Activated CD8-positive, alpha-beta memory T cell treated with anti-CD3 and anti-CD28 coated beads, Interleukin-2, amount 10 ng/mL, durations not matched to agents 7 days and 5 days (primary cell): Measurements from ENCODE around the gene PADI2. TPM values are rescaled to one million over a fixed set of nuclear protein-coding genes. Genes with fewer than 3 reads are reported as not detected.

Source experiments
- ATAC-seq: fragments of 150-1000 bp; cut with Tn5 transposase; one replicate; pipeline ENCODE4 v1.10.0; 2021; ENCODE audit warnings: moderate library complexity
- CTCF ChIA-PET: fragments of 350-600 bp; sonication (Branson Sonifier 250); formaldehyde crosslinking; loops from one replicate; lab custom pipeline; 2021; ENCODE audit warnings: antibody characterized with exemption; lab: Charles Lee
- DNase-seq: peaks from one replicate; pipeline ENCODE4 v3.0.0-alpha.2; 2020
- H3K27ac Mint-ChIP-seq: one replicate; pipeline ENCODE4 v1.8.0; 2021; ENCODE audit warnings: mild to moderate bottlenecking, mixed read lengths
- H3K27me3 Mint-ChIP-seq: one replicate; pipeline ENCODE4 v1.8.0; 2021; ENCODE audit warnings: mixed read lengths
- H3K36me3 Mint-ChIP-seq: one replicate; pipeline ENCODE4 v1.8.0; 2021; ENCODE audit warnings: mild to moderate bottlenecking, mixed read lengths
- H3K4me1 Mint-ChIP-seq: one replicate; pipeline ENCODE4 v1.8.0; 2021; ENCODE audit warnings: mixed read lengths
- H3K4me3 Mint-ChIP-seq: one replicate; pipeline ENCODE4 v1.8.0; 2021; ENCODE audit warnings: mild to moderate bottlenecking, moderate library complexity, mixed read lengths
- H3K9me3 Mint-ChIP-seq: one replicate; pipeline ENCODE4 v1.8.0; 2022; ENCODE audit warnings: low read depth, mixed read lengths
- total RNA-seq, 2 experiments: library from RNA; stranded (reverse); gene quantifications; one replicate each; pipeline ENCODE4 v1.2.3, GENCODE V29; 2021

Gene PADI2
- total RNA-seq, 2 experiments from 2014 or later: 0.09 to 0.23 TPM

DNA sequence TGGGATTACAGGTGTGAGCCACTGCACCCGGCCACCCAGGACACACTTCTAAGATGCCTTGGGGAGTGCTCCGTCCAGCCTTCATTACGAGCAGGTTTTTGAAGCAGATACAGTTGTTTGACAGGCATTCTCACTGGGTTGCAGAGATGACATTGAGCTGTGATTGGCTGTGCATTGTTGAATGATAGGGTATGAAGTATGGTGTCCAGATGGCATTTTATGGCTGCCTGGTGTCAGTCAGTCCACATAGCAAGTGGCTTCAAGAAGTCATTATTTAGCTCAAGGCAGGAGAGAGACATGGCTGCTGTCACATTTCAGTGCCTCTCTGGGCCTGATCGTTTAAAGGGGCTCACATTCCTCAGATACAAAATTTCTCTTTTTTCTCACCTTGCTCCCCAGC, 14.8 kb upstream of the PADI2 start:
- DNase-seq: no peak
- Mint-ChIP-seq H3K27ac (no peak overlapping the region), H3K36me3 (no peaks in the 10 kb centered on the region), H3K4me3 (no peak overlapping the region), H3K4me1 (no peaks in the 10 kb centered on the region), H3K9me3 (no peaks in the 10 kb centered on the region), H3K27me3 (peaks cover 16% of the 10 kb centered on the region)
- CTCF ChIA-PET: interaction anchor here (0.6 to 1.9 kb wide), 3 partner anchors 83 to 908 kb away, joined by 3 to 6 read pairs (median 3); no protein-coding TSS in a partner anchor
- ATAC-seq: no peak

DNA sequence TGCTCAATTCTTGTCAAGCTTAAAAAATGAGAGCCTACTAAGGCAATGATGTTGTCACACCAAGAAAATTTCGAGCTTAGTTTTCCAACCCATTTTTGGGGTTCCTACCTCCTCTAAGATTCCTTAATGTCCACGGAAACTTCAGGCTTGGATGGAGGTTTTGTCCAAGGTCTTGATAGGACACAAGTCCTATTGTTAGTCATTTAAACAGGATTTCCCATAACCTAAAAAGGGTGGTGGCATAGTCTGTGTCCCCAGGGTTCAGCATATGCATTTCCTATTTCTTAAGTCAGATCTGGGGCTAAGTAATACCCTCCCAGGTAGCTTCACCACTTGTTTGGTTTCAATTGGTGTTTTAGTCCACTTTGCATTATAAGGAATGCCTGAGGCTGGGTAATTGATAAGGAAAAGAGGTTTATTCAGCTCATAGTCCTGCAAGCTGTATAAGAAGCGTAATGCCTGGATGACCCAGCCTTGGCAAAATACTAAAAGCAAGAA, 10.9 kb upstream of the PADI2 start:
- H3K4me3 Mint-ChIP-seq: no peak overlapping the region
- H3K27me3 Mint-ChIP-seq: peaks cover 17% of the 10 kb centered on the region
- CTCF ChIA-PET: interaction anchor here (10.1 kb wide), 1 partner anchor 106 kb away, joined by 157 read pairs; no protein-coding TSS in a partner anchor
- no peaks in the 10 kb centered on the region for H3K36me3 Mint-ChIP-seq
- ATAC-seq (no peak), DNase-seq (no peak)
- H3K4me1 Mint-ChIP-seq: no peaks in the 10 kb centered on the region
- H3K27ac Mint-ChIP-seq: no peak overlapping the region
- H3K9me3 Mint-ChIP-seq: no peaks in the 10 kb centered on the region

DNA sequence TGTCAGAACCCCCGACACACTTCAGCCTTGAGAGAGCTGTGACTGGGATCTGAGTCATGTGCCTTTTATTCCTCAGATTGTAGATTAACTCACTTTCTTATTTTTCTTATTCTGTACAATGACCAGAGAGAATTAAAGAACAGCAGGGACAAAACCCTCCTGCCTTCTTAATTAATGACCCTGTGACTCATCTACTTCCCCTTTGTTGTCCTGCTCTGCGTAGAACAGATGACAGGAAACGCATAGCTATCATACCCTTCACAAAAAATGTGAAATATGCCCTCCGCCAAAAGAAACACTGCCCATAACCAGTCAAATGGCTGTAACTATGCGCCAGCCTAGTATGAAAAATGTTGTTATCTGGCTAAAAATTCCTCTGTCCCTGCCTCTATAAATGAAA, 9.1 kb upstream of the PADI2 start:
- Mint-ChIP-seq H3K27ac (no peak overlapping the region), H3K9me3 (no peaks in the 10 kb centered on the region), H3K27me3 (peaks cover 17% of the 10 kb centered on the region), H3K4me3 (no peak overlapping the region), H3K4me1 (no peaks in the 10 kb centered on the region), H3K36me3 (no peaks in the 10 kb centered on the region)
- CTCF ChIA-PET: interaction anchor here (0.8 to 10.1 kb wide), 2 partner anchors 108 to 146 kb away, joined by 3 to 157 read pairs; no protein-coding TSS in a partner anchor
- no peak for DNase-seq
- ATAC-seq: no peak

DNA sequence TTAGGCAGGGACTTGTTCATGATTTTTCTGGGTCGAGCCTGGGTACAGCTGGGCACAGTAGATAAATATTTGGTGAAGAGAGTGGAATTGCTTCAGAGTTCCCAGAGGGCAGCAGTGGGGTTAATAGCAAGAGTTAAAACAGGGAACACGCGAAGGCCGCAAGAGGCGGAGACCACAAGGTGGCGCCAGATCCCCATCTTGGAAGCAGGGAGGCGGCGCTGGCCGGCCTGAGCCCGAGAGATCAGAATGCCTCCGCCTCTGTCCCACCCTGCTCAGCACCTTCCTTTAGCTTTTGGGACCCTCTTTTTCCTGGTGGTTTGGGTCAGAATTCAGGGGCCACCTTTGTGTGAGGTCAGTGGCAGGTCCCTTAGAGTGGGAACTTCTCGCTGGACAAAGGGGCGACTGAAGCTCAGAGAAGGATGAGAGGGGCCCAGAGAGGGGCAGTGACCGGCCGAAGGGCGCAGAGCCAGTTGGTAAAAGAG, 6.5 kb upstream of the PADI2 start:
- no peaks in the 10 kb centered on the region for H3K36me3 Mint-ChIP-seq
- peaks cover 10% of the 10 kb centered on the region for H3K27me3 Mint-ChIP-seq
- peak; percentile 92 for ATAC-seq
- peak; percentile 84 for DNase-seq
- no peak overlapping the region for H3K4me3 Mint-ChIP-seq
- H3K4me1 Mint-ChIP-seq: no peaks in the 10 kb centered on the region
- CTCF ChIA-PET: interaction anchor here (0.7 to 10.1 kb wide), 20 partner anchors 11 to 281 kb away, joined by 3 to 157 read pairs (median 4); no protein-coding TSS in a partner anchor
- H3K9me3 Mint-ChIP-seq: no peaks in the 10 kb centered on the region
- no peak overlapping the region for H3K27ac Mint-ChIP-seq

DNA sequence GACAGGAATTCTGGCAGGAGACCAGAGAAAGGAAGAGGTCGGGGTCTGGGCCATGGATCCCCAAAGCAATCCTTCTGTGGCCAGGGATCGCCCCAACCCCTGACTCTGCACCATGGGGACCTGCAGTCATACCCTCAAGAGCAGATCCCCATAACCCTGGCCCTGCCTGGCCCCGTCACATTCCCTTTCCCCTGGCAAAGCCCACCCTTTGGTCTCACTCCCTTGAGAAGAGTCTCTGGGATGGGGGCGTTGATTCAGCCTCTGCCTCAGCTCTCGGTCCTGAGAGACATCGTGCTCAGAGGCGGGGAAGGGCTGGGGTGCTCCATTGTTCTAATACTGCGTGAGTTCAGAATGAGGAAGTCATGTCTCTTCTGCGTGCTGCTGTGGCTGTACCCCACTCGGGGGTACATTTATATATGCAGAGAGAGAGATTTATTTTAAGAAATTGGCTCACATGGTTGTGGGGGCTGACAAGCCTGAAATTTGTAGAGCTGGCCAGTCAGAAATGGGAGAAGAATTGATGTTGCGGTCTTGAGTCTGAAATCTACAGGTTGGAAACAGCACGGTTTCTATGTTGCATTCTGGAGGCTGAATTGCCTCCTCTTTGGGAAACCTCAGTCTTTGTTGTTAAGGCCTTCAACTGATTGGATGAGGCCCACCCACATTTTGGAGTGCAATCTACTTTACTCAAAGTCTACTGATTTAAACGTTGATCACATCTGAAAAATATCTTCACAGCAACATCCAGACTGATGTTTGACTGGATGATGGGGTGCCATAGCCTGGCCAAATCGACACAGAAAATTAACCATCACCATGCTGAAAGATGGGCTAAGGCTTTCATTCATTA, 4.2 kb upstream of the PADI2 start:
- no peak overlapping the region for H3K4me3 Mint-ChIP-seq
- CTCF ChIA-PET: interaction anchor here (10.1 kb wide), 1 partner anchor 113 kb away, joined by 157 read pairs; no protein-coding TSS in a partner anchor
- no peak overlapping the region for H3K27ac Mint-ChIP-seq
- peaks cover 27% of the 10 kb centered on the region for H3K27me3 Mint-ChIP-seq
- no peak for ATAC-seq
- no peak for DNase-seq
- H3K4me1 Mint-ChIP-seq: no peaks in the 10 kb centered on the region
- no peaks in the 10 kb centered on the region for H3K9me3 Mint-ChIP-seq
- H3K36me3 Mint-ChIP-seq: no peaks in the 10 kb centered on the region

DNA sequence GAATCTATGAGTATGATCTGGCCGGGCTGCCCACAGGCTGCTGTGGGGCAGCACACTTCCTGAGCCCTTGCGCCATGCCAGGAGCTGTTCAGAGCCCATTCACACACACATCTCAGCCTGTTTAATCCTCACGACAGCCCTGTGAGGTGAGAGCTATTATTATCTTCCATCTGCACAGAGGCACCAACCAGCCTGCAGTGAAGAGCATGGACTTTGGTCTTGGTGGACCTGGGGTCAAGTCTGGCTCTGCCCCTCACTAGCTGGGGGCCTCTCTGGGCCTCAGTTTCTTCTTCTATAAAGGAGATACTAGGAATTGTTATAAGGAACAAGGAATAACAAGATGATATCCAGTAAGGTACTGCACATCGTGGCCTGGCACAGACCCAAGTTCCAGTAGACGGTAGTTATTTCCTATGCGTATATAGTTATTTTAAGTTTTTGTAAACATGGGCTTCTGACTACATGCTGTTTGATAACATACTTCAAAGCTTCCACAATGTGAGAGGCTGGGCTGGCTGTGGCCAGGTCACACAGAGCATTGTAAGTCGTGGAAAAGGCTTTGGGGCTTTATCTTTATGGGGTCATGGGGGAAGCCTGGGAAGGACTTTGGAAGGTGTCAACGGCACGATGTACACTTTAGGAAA, 3.4 kb upstream of the PADI2 start:
- Mint-ChIP-seq H3K4me3 (no peak overlapping the region), H3K27ac (no peak overlapping the region), H3K4me1 (no peaks in the 10 kb centered on the region), H3K27me3 (peaks cover 32% of the 10 kb centered on the region), H3K36me3 (no peaks in the 10 kb centered on the region), H3K9me3 (no peaks in the 10 kb centered on the region)
- ATAC-seq (no peak), DNase-seq (no peak)
- CTCF ChIA-PET: interaction anchor here (10.1 kb wide), 1 partner anchor 114 kb away, joined by 157 read pairs; no protein-coding TSS in a partner anchor

DNA sequence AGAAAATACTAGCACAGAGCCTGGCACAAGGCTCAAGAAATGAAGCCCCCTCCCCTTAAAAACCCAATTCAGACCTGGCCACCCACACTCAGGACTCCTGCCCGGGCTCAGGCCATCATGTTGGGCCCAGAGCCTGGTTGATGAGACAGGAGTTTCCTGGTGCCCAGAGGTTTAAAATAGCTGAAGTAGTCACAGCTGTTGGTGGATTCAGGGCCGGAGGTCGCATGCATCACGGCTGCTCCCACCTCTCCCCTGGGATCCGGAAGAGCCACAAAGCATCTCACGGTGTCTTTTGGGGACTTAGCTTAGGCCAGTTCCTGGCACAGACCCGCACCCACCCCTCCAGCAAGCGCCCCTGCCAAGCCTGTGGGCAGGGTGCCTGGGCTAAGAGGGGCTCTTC, 2.6 kb upstream of the PADI2 start:
- CTCF ChIA-PET: interaction anchor here (10.1 kb wide), 1 partner anchor 115 kb away, joined by 157 read pairs; no protein-coding TSS in a partner anchor
- Mint-ChIP-seq H3K4me1 (no peaks in the 10 kb centered on the region), H3K27me3 (peaks cover 35% of the 10 kb centered on the region), H3K9me3 (no peaks in the 10 kb centered on the region), H3K27ac (no peak overlapping the region), H3K36me3 (no peaks in the 10 kb centered on the region), H3K4me3 (no peak overlapping the region)
- DNase-seq: no peak
- ATAC-seq: no peak

DNA sequence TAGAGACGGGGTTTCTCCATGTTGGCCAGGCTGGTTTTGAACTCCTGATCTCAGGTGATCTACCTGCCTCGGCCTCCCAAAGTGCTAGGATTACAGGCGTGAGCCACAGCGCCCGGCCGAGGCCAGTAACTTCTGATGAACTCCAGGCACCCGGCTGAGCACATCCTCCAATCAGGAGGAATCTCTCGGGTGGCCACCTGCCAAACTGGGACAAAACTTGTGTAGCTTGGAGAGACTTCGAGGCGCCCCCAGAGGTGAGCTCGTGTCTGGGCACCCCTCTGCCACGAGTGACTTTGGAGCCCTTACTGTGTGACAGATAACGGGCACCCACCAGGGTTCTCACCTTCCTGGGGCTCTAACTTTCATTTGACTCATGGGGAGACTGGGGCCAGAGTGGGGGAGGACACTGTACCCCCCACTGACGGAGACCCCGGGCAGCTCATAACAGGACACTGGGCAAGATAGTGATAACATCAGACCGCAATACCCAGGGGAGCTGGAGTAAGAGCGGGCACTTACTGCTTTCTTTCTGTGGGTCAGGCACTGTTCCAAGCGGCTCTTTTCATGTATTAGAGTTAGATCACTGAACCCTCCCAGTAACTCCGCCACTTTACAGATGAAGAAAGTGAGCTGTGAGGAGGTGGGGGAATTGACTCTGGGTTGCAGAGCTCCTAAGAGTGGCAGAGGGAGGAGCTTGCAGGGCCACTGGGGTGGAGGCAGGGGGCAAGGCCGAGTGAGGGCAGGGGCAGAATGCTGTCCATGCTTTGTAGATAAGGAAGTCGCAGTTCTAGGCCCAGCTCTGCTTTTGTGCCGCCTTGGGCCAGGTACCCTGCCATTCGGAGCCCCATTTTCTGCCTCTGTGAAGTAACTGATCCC, 1.9 kb upstream of the PADI2 start:
- Mint-ChIP-seq H3K27ac (no peak overlapping the region), H3K9me3 (no peaks in the 10 kb centered on the region), H3K27me3 (peaks cover 42% of the 10 kb centered on the region), H3K36me3 (no peaks in the 10 kb centered on the region), H3K4me1 (no peaks in the 10 kb centered on the region), H3K4me3 (no peak overlapping the region)
- CTCF ChIA-PET: interaction anchor here (0.7 to 10.1 kb wide), 2 partner anchors 50 to 115 kb away, joined by 4 to 157 read pairs; no protein-coding TSS in a partner anchor
- ATAC-seq (no peak), DNase-seq (no peak)

DNA sequence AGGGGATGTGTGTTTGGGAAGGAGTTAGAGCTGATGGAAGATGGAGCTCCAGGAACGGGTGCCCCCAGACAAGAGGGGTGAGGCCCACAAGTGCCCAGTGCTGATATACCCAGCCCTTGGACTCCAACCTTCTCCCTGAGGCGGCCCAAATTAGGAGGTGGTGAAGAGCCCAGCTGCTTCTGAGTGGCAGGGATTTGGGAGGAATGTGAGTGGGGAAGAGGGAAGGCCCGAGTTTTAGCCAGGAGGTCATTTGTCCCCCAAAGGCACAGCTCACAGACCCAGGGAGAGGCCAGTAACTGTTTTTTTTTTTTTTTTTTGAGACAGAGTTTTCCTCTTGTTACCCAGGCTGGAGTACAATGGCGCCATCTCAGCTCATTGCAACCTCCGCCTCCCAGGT, 1.2 kb upstream of the PADI2 start:
- H3K4me3 Mint-ChIP-seq: no peak overlapping the region
- no peak overlapping the region for H3K27ac Mint-ChIP-seq
- no peaks in the 10 kb centered on the region for H3K4me1 Mint-ChIP-seq
- DNase-seq (no peak), ATAC-seq (no peak)
- no peaks in the 10 kb centered on the region for H3K36me3 Mint-ChIP-seq
- H3K27me3 Mint-ChIP-seq: peaks cover 46% of the 10 kb centered on the region
- CTCF ChIA-PET: interaction anchor here (0.7 to 1.4 kb wide), 2 partner anchors 45 to 51 kb away, joined by 3 to 4 read pairs; no protein-coding TSS in a partner anchor
- H3K9me3 Mint-ChIP-seq: no peaks in the 10 kb centered on the region

DNA sequence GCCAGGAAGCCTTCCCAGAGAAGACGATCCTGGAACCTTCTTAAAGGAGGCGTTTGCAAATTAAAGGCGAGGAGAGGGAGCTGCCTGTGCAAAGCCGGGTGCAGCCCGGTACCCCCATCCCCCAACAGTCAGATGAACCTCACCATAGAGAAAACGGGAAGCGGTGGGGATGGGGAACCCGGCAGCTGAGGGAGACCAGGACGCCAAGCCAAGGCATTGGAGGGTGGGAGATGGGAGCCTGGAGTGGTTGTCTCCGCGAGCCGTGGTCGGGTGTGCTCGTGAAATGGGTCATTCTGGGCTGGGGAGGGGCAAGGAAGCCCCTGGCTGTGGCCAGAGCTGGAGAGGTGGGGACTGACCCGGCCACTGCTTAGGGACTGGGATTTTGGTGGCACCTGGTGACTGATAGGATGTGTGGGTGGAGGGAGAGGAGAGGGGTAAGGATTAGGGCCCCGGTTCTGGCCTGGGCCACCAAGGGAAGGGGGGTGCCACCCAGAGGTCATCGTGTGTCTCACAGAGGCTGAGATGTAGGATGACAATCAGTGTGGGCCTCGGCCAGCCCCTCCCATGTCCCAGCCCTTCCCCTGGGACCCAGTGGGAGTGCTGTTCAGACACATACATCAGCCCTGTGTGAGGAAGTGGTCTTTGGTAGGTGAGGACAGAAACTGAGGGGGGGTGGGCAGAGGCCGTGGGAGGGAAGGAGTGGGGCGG, 676 bp upstream of the PADI2 start:
- DNase-seq: no peak
- Mint-ChIP-seq H3K4me3 (no peak overlapping the region), H3K27me3 (peaks cover 49% of the 10 kb centered on the region)

DNA sequence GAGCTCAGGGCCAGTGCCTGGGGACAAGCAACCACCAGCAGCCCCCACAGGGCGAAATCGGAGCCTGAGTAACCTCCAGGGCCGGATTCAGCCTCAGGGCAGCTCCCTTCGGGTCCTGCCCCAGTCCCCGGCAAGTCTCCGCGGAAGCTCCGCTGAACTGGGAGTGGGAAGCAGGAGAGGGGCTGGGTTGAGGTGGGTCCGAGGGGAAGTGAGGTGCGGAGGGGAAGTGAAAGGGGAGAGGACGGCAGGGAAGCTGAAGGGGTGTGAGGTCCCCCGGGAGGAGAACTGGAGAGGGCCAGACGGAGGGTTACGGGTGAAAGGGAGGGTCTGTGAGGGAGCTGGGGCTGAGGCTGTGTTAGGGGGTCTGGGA, 560 bp downstream of the PADI2 start:
- Mint-ChIP-seq H3K9me3 (no peaks in the 10 kb centered on the region), H3K36me3 (no peaks in the 10 kb centered on the region), H3K4me3 (no peak overlapping the region), H3K27ac (no peak overlapping the region), H3K27me3 (peaks cover 54% of the 10 kb centered on the region), H3K4me1 (no peaks in the 10 kb centered on the region)
- CTCF ChIA-PET: interaction anchor here (0.8 kb wide), 1 partner anchor 507 kb away, joined by 3 read pairs; no protein-coding TSS in a partner anchor
- DNase-seq: no peak
- no peak for ATAC-seq

More for the DNA sequence above, 676 bp upstream of the PADI2 start:
- Mint-ChIP-seq H3K4me1 (no peaks in the 10 kb centered on the region), H3K36me3 (no peaks in the 10 kb centered on the region), H3K27ac (no peak overlapping the region), H3K9me3 (no peaks in the 10 kb centered on the region)
- no peak for ATAC-seq
- CTCF ChIA-PET: interaction anchor here (1.2 to 1.4 kb wide), 2 partner anchors 45 to 117 kb away, joined by 3 to 4 read pairs; no protein-coding TSS in a partner anchor

DNA sequence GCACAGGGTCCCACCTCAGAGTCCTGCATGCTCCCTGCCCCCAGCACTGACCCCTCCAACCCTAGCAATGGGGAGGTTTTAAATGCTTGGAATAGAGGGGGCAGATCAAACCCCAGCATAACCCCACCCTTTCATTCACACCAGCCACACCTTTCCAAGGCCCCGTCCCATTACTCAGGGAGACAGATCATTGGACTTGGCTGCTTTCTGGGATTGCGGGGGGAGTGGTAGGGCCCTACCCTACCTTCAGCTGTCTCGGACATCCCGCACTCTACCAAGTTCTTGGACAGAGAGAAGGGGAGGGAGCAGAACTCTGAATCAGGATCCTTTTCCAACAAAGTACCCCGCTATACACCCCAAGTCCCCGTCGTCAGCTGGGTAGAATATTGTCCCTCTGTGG, 983 bp downstream of the PADI2 start:
- H3K9me3 Mint-ChIP-seq: no peaks in the 10 kb centered on the region
- CTCF ChIA-PET: interaction anchor here (0.8 kb wide), 1 partner anchor 506 kb away, joined by 3 read pairs; no protein-coding TSS in a partner anchor
- H3K4me3 Mint-ChIP-seq: no peak overlapping the region
- no peak overlapping the region for H3K27ac Mint-ChIP-seq
- H3K36me3 Mint-ChIP-seq: no peaks in the 10 kb centered on the region
- no peak for DNase-seq
- peaks cover 54% of the 10 kb centered on the region for H3K27me3 Mint-ChIP-seq
- ATAC-seq: no peak
- no peaks in the 10 kb centered on the region for H3K4me1 Mint-ChIP-seq
